HG03521 (cell line): ENCODE measurements around the gene IL20RA.
"Not testable (repeated sequence)": the region's sequence is repeated elsewhere in the genome, so short reads cannot be mapped to it uniquely, and the experiment has no call there.

Source experiments
- ATAC-seq: cut with Tn5 transposase; IDR thresholded peaks from one replicate; pipeline ENCODE4 v1.9.1; 2021; ENCODE audit warnings: mild to moderate bottlenecking, moderate library complexity; ENCODE audit not compliant: unreplicated experiment

Gene IL20RA, protein sequence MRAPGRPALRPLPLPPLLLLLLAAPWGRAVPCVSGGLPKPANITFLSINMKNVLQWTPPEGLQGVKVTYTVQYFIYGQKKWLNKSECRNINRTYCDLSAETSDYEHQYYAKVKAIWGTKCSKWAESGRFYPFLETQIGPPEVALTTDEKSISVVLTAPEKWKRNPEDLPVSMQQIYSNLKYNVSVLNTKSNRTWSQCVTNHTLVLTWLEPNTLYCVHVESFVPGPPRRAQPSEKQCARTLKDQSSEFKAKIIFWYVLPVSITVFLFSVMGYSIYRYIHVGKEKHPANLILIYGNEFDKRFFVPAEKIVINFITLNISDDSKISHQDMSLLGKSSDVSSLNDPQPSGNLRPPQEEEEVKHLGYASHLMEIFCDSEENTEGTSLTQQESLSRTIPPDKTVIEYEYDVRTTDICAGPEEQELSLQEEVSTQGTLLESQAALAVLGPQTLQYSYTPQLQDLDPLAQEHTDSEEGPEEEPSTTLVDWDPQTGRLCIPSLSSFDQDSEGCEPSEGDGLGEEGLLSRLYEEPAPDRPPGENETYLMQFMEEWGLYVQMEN

DNA sequence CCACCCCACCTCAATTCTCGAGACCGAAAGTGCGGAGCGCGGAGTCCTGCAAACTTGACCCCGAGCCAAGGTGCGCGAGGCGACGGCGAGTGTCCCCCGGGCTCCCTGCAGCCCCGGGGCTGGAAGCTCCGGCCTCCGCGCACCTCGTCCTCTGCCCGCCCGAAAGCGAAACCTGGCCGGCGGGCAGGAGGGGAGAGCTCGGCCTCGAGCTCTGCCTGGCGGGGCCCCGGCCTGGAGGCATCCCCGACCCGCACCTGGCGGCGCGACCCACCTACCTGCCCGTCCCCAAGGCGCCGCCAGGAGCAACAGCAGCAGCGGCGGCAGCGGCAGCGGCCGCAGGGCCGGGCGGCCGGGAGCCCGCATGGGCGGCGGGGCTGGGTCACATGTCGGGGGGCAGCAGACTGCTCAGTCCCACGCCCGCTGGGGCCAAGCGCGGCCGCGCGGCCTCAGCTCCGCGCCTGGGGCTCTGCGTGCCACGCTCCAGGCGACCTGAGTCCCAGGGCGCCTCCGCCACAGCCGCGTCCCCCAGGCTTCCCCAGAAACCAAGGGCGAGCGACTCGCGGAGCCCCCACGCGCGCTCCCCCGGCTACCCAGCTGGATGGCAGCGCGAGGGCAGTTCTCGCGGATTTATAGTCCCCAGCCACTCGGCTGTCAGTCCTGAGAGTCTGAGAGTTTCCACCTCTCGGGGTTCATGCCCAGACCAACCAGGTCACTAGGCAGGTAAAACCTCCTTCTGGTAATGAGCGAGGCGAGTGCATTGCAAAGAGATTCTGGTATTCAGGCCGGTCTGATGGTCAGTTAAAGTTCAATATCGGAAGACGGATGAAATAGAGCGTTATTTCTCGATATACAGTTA, at the start of gene IL20RA:
Gene IL20RA (minus strand): TSS at position 600 of the 856 bp plus-strand sequence. CDS start 237 bp downstream, at position 363.
- ATAC-seq, result no peak

DNA sequence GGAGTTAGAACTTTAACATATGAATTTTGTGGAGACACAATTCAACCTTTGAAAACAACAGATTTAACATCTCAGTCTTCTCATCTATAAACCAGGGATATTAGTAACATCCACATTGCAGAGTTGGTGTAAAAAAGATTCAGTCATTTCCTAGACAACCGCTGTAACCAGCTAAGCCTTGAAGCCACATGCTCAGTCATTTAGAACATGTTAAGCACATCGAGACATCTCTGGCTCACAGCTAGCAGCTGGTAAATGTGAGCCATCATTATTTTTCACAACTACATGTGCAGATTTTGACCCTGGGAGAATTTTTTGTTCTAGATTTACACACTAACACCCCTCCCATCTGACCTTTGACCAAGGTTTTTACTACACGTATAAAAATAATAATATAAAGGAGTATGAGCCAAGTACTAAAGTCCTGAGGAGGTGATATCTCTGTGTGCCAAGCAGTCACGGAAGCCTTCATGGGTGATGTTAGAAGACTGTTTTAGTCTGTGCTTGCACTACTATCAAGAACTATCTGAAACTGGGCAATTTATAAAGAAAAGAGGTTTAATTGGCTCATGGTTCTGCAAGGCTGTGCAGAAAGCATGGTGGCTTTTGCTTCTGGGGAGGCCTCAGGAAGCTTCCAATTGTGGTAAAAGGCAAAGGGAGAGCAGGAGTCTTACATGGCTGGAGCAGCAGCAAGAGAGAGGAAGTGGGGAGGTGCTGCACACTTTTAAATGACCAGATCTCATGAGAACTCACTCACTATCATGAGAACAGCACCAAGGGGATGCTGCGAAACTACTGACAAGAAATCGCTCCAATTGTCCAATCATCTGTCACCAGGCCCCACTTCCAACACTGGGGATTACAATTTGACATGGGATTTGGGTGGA, 48.7 kb upstream of the IL20RA start:
- no peak for ATAC-seq

DNA sequence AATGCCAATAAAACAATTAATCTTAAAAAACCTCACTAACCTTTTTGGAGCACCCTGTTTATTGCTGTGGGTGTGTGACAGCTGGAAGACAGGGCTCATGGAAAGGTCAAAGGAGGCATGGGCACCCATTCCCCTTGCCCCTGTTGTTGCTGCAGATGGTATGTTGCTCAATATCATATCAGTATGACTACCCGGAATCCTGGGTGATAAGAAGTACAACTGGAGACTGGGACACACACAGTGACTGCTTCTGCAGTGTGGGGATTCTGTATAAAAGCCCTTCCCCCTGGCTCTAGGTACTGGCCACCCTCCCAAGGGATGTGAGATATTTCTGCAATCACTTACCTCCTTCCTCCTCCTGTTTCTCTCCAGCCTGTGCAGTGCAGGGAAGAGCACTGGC, 47.3 kb upstream of the IL20RA start:
- no peak for ATAC-seq

DNA sequence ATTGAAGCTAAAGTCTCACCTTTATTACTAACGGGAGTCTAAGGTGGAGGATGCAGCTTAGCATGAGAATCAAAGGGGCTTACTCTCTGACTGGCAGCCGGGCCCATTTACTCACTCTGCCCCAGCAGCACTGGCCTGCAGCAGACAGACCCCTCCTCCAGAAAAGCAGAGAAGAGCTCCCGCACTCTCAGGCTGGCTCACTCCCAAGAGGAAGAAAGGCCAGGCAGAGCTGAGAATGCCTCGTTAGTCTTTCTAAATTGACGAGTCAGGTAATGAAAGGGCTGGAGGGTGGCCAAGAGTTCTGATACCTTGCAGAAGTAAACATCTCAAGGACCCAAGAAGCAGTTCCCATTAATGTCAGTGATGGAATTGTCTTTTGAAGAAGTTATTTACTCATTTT, 44.5 kb upstream of the IL20RA start:
- no peak for ATAC-seq

DNA sequence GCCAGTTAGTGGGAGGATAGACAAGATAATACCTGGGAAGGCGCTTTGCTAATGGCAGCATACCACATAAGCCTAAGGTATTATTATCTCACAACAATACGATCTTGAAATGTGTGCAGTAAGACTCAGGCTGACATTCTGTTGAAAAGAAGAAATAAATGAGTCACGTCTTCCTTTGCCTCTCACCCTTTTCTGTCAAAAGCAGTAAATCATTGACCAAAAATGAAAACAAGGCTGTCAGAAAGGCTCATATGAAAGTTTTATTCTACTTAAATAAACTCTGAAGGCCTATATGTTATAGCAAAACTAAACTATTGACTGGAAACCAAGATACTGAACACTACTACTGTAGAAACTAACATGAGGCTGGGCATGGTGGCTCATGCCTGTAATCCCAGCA, 43.1 kb upstream of the IL20RA start:
- ATAC-seq, result no peak

DNA sequence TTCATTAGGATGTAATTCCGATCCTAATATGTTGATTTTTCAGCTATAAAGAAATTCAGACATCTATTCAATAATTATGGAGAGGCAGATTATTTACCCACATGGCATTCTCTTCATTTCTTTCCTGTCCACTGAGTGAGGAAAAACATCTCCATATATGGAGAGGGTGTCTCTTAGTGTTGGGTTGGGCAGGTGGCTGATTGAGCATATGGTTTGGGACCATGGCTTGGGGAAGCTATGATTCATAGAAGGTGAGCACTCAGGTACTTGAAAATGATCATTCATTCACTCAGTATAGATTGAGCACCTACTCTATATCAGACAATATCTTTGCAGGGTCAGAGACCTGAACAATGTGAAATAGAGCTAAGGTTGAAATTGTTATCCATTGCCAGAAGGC, 41.3 kb upstream of the IL20RA start:
- ATAC-seq, result no peak

DNA sequence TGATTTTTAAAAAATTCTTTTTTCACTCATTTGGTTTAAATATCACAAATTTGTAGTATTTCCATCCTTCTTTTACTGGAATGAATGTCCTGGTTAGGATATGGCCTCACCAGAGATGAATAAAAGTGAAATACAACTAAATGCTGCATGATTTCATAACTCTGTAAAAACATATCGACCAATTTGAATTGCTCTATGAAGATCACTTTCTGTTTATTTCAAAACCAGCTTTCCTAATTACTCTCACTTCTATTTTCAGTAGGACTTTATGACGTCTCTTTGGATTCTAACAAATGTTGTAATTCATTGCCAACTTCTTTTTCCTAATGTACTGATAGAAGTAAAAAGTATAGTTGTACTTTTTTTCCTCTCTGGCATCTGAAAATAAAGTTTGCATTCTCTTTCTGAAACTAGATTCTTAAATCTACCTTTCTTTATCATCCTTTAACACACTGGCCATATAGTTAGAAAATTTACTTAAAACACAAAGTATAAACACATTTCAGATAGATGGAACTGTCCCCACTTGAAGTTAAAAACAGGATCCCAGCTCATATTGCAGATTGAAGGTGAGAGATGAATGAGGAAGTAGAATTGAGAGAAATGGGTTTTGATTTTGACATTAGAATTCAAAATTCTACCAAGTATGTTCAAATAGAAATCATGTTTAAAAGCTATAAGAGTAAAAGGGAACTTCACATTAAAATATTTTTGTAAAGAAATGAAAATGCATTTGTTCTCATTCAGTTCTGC, 40.3 kb upstream of the IL20RA start:
- no peak for ATAC-seq

DNA sequence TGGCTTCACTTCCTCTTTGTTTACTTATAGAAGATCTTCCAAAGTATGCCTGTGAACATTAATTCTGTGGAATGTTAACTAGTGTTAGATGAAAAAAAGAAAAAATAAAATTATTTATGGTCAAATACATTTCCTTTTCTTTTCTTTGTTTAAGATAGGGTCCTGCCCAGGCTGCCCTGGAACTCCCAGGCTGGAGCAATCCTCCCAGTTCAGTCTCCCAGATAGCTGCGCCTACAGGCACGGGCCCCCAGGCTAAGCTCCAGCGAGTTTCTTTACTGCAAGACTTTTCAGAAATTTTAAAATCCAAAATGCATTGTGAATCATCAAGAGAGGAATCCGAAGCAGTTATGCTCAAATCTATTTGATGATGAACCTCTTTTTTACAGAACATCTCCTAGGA, 39.3 kb upstream of the IL20RA start:
- no peak for ATAC-seq

DNA sequence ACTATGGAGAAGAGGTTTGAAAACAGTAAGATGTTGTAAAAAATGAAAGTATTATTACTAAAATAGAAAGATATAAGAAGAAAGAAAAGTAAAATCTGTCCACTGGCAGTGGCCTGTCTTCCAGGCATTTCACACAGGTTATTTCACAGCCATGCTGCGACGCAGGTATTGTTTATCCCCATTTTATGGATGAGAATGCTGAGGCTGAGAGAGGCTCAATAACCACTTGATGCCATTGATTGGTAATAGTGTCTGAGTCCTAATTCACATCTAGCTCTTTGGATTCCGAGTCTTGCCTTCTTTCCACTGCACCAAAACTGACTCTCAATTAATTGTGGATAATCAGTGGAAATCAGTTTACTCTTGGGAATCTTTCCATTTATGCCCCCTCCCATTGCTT, 37.2 kb upstream of the IL20RA start:
- ATAC-seq, result no peak

DNA sequence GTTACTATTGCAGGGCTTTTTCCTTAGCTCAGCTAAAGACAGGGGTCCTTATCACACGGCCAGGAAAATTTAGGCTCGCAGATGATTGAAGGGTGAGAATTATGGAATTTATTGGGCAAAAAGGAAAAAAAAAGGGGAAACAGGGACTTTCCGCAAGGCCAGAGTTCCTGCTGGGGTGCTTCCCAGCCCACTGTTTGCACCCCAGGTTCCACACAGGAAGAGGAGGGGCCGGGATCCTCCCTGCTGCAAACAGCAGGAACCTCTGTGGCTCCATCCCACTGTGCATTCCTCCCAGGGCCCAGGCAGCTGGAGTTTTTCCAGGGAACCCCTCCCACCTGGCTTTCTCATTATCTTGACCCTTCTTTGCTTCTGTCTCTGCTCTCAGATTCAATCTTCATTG, 35.9 kb upstream of the IL20RA start:
- ATAC-seq, result no peak

DNA sequence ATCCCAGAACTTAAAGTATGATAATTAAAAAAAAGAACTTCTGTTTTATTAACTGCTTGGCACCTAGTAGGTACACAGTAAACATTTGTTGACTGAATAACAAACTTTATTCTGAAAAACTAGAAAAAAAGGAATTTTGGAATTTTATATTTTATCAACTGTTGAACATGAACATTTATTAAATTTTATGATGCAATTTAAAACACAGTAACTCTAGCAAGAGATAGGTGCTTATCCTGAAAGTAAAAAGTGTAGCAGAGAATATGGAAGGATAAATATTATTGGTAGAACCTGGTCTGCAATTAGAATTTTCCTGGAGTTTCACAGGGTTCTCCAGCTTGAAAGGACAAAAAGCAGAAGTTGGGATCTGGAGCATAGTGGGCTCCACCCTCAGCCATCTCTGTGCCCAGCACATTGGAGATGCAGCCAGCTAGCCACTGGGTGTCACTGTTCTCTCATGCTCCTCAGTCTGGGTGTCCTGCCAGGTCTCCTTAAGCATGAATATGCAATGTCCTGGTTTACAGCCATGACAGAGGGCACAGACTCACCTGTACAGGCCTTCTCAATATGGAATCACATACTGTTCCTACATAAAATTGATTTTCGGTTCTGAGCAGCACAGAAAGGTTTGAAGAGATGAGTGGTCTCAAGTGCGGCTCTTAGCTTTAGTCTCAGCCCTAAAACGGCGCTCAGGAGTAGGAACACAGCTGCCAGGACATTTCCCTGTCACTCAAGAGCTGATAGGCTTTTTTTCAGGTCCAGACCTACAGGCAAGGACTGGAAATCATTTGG, 31.7 kb upstream of the IL20RA start:
- peak; percentile 100 for ATAC-seq

DNA sequence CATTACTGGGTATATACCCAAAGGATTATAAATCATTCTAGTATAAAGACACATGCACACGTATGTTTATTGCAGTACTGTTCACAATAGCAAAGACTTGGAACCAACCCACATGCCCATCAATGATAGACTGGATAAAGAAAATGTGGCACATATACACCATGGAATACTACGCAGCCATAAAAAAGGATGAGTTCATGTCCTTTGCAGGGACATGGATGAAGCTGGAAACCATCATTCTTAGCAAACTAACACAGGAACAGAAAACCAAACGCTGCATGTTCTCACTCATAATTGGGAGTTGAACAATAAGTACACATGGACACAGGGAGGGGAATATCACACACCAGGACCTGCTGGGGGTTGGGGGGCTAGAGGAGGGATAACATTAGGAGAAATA, 31.0 kb upstream of the IL20RA start:
- ATAC-seq, result not testable (repeated sequence)

DNA sequence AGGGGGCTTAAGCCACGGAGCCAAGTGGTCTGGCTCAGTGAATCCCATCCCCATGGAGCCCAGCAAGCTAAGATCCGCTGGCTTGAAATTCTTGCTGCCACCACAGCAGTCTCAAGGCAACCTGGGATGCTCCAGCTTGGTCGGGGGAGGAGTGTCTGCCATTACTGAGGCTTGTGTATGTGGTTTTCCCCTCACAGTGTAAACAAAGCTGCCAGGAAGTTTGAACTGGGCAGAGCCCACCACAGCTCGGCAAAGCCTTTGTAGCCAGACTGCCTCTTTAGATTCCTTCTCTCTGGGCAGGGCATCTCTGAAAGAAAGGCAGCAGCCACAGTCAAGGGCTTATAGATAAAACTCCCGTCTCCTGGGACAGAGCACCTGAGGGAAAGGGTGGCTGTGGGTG, 25.5 kb upstream of the IL20RA start:
- ATAC-seq, result no peak

DNA sequence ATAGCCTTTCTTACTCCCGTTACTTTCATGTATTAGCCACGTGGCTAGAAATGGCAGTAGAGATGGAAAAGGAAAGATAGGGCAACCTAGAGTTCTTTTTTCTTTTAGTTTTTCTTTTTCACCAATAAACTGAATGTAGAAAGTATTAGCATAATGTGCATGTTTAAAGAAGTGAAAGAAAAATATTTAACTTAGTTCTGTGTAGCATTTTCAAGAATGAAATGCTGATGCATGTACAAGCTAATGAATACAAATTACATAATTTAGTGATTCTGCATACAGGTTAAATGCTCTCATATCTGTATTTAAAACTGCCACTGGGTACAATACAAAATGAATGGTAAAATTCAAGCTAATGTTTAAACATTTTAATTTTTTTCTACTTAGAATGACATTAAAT, 22.6 kb upstream of the IL20RA start:
- ATAC-seq, result no peak

DNA sequence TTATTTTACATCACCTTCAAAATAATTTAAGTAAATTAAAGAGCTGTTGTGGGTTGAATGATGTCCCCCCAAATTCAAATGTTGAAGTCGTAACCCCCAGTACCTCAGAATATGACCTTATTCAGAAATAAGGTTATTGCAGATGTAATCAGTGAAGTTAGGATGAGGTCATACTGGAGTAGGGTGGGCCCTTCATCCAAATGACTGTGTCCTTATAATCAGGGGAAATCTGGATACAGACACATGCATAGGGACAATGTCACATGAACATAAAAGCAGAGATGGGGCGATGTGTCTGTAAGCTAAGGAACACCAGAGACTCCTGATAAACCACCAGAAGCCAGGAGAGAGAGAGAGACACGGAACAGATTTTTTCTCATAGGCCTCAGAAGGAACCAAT, 13.3 kb upstream of the IL20RA start:
- no peak for ATAC-seq

DNA sequence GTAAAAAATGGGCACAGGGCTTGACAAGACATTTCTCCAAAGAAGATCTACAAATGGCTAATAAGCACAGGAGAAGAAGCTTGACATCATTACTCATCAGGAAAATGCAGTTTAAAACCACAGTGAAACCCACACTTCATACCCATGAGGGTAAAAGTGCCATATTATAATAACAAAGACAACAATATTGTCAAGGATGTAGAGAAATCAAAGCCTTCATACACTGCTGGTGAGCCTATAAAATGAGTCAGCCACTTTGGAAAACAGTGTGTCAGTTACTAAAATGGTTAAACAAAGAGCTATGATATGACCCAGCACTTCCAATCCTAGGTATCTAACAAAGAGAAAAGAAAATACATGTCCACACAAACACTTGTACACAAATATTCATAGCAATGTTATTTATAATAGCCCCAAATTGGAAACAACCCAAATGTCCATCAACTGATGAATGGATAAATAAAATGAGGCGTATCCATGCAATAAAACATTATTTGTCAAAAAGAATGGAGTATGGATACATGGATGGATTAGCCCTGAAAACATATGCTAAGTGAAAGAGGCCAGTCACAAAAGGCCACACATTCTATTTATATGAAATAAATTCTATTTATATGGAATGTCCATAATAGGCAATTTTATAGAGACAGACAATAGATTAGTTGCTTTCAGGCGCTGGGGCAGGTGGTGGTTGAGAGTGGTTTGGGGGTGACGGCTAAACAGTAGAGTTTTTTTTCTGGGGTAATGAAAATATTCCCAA, 11.5 kb upstream of the IL20RA start:
- ATAC-seq, result no peak

DNA sequence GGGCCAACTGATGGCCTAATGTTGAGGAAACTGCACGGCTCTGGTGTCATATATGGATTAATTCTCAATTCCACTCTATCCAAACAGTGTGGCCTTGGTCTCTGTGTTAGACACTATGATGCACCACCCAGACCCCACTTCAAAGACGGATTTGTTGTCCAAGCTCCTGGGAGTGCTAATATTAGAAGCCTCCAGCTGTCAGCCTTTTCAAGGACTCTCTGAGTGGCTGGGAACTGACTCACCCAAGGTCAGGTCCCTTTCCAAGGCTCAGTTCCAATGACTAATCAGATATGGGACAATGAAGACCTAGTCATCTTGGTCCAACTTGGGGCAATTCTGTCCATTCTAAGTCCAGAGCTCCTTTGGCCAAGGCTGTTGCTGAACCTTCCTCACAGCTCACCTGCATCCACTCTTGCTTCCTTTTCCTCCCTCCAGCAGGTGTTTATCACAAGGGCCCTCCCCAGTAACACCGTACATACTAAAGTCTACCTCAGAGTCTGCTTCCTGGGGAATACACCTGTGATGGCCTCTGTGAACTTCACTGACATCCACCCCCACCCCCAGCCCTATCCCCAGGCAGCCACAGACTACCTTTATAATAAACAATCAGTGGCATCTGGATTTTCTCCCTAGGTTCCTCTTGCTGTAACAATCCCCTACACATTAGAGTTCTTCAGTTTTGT, 7.2 kb upstream of the IL20RA start:
- ATAC-seq, result no peak

DNA sequence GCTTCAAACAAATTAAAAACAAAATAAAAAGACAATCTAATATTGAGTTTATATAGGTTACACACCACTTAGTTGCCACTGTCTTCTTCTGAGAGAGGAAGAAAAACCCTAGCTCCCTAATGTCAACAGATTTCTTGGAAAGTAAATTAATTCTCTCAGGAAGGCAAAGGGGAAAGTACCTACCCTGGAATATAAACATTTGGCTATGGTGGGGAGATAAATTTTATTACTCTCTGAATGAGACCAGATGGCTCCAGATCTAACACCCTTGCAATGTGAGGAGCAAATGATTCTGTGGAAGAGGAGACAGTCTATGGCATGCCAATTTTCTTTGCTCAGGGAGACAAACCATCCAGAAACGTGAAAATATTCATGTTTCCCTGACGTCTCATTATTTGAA, 4.3 kb upstream of the IL20RA start:
- no peak for ATAC-seq
